ENCODE data around the gene INF2.

DNA sequence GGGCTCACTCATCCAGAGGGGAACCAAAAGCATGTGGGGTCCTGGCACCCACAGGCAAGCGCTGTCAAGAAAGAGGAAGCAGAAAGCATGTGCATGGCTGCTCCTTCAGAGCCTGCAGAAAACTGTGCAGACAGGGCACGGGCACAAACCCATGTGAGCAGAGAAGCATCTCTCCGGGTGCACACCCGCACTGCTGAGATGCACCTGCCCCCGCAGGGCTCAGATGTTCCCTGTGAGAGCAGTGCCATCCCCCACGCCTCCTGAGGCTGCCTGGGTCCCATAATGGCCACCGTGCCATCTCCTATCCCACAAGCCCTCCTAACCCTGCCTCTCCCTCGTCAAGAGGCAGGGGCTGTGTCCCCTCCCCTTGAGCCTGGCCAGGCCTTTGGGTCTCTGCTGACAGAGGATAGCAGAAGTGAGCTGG, 32.3 kb upstream of the INF2 start:
- TF ChIP-seq POLR2A (IDR thresholded peaks at IDR 0.05) (no peak), EP300 (IDR thresholded peaks at IDR 0.05) (no peak)
- TF ChIP-seq, protein P1, sequence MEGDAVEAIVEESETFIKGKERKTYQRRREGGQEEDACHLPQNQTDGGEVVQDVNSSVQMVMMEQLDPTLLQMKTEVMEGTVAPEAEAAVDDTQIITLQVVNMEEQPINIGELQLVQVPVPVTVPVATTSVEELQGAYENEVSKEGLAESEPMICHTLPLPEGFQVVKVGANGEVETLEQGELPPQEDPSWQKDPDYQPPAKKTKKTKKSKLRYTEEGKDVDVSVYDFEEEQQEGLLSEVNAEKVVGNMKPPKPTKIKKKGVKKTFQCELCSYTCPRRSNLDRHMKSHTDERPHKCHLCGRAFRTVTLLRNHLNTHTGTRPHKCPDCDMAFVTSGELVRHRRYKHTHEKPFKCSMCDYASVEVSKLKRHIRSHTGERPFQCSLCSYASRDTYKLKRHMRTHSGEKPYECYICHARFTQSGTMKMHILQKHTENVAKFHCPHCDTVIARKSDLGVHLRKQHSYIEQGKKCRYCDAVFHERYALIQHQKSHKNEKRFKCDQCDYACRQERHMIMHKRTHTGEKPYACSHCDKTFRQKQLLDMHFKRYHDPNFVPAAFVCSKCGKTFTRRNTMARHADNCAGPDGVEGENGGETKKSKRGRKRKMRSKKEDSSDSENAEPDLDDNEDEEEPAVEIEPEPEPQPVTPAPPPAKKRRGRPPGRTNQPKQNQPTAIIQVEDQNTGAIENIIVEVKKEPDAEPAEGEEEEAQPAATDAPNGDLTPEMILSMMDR (IDR thresholded peaks at IDR 0.05), result no peak

All from upper lobe of left lung (tissue), 4 donors.